ENCODE results near the gene CACNG4.

CACNG4 gene

DNA sequence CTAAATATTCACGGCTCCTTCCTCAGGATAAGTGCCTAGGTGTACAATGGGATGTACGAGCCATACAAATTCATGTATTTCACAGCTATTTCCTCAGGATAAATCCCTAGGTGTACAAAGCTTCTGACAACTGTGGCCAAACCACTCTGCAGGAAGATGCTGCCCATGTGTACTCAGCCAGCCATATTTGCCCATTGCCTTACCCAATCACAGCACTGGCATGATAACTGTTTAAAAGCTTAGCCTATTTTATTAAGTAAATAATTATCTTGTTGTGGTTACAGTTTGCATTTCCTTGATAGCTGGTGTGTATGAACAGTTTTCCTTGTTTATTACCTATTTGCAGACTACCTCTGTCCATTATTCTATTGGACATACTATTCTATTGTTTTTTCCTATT, 115.0 kb downstream of the CACNG4 start:
- DNase-seq (ENCODE audit: extremely low read depth, low read depth) = no peak
- no peak overlapping the region for H3K4me3 ChIP-seq (replicated peaks; ENCODE audit: low read depth, low read length)
- TF ChIP-seq, protein P1, sequence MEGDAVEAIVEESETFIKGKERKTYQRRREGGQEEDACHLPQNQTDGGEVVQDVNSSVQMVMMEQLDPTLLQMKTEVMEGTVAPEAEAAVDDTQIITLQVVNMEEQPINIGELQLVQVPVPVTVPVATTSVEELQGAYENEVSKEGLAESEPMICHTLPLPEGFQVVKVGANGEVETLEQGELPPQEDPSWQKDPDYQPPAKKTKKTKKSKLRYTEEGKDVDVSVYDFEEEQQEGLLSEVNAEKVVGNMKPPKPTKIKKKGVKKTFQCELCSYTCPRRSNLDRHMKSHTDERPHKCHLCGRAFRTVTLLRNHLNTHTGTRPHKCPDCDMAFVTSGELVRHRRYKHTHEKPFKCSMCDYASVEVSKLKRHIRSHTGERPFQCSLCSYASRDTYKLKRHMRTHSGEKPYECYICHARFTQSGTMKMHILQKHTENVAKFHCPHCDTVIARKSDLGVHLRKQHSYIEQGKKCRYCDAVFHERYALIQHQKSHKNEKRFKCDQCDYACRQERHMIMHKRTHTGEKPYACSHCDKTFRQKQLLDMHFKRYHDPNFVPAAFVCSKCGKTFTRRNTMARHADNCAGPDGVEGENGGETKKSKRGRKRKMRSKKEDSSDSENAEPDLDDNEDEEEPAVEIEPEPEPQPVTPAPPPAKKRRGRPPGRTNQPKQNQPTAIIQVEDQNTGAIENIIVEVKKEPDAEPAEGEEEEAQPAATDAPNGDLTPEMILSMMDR (IDR thresholded peaks at IDR 0.05; ENCODE audit: low read depth, low read length, missing control alignments) = no peak

DNA sequence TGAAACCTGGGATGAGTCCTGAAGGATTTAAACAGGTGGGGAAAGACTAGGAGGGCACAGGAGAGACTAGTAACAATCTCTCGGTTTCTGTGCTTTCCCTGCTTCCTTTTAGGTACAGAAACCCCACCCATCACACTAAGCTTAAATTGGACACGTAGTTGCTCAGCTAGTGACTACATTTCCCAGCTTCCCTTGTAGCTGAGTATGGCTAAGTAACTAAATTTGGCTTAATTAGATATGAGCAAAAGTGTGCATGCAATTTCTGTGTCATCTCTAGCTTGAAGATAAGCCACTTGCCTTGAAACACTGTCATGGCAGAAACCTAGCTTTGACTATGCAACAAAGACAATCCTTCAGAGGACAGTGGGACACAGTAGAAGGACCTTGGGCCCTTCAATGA, 116.3 kb downstream of the CACNG4 start:
- no peak overlapping the region for H3K4me3 ChIP-seq (replicated peaks; ENCODE audit: low read depth, low read length)
- TF ChIP-seq, protein P1 (IDR thresholded peaks at IDR 0.05; ENCODE audit: low read depth, low read length, missing control alignments) = no peak
- no peak for DNase-seq (ENCODE audit: extremely low read depth, low read depth)

DNA sequence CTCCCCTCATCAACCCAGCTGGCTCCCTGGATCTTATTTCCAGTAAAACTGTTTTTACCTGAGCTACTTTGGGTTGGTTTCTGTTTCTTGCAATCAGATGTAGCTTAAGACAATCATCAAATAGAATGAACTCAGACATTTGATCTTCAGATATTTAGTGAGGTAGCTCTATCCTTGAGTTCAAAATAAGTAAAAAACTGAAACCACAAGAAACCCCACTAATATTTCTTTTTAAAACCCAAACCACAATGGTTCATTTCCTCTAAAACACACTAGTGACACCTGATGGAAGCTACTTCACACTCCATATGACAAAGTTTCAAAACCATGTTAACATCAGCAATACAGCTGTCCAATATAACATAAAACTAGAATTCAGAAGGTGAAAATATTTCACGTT, 117.6 kb downstream of the CACNG4 start:
- DNase-seq (ENCODE audit: extremely low read depth, low read depth) = no peak
- H3K4me3 ChIP-seq (replicated peaks; ENCODE audit: low read depth, low read length) = no peak overlapping the region
- TF ChIP-seq, protein P1 (IDR thresholded peaks at IDR 0.05; ENCODE audit: low read depth, low read length, missing control alignments) = no peak

Data from HFF-Myc (cell line).